ENCODE data around the gene PCDHGB6.
"Not testable (repeated sequence)": the region's sequence is repeated elsewhere in the genome, so short reads cannot be mapped to it uniquely, and the experiment has no call there.

PCDHGB6 gene

DNA sequence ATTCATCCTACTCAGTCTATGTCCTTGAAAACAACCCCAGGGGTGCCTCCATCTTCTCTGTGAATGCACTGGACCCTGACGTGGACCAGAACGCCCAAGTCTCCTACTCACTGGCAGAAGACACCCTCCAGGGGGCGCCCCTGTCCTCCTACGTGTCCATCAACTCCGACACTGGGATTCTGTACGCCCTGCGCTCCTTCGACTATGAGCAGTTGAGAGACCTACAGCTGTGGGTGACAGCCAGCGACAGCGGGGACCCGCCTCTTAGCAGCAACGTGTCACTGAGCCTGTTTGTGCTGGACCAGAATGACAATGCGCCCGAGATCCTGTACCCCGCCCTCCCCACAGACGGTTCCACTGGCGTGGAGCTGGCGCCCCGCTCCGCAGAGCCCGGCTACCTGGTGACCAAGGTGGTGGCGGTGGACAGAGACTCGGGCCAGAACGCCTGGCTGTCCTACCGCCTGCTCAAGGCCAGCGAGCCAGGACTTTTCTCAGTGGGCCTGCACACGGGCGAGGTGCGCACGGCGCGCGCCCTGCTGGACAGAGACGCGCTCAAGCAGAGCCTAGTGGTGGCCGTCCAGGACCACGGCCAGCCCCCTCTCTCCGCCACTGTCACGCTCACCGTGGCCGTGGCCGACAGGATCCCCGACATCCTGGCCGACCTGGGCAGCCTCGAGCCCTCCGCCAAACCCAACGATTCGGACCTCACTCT is 32.2 kb upstream of the PCDHGB6 start:
- H3K27me3 ChIP-seq (ENCODE audit: insufficient read depth, low read length, poor library complexity); H3K4ac ChIP-seq (ENCODE audit: low read depth, low read length); H3K4me1 ChIP-seq (ENCODE audit: control insufficient read depth, low read depth, low read length); H3K4me2 ChIP-seq (ENCODE audit: low read length); H3K56ac ChIP-seq (ENCODE audit: low read length); H3K27ac ChIP-seq (ENCODE audit: low read depth, low read length); H4K8ac ChIP-seq (ENCODE audit: low read depth, low read length); H3K18ac ChIP-seq (ENCODE audit: low read length); H4K5ac ChIP-seq (ENCODE audit: low read length); H2BK5ac ChIP-seq (ENCODE audit: low read length); H3K79me1 ChIP-seq (ENCODE audit: low read length); DNase-seq; H3K36me3 ChIP-seq (ENCODE audit: control insufficient read depth, insufficient read depth, low read length); H2BK120ac ChIP-seq (ENCODE audit: low read depth, low read length); H2AK5ac ChIP-seq (ENCODE audit: low read length); H3K79me2 ChIP-seq (ENCODE audit: control insufficient read depth, insufficient read depth, low read length); H2BK15ac ChIP-seq (replicated peaks; ENCODE audit: low read depth); H3K9ac ChIP-seq (ENCODE audit: low read length); H3K4me3 ChIP-seq (ENCODE audit: low read length); H3K23ac ChIP-seq (ENCODE audit: low read length): not testable (repeated sequence)
- WGBS (ENCODE audit: extremely low coverage, insufficient coverage, low lambda C conversion rate) = no CpG with 5 or more reads among the region's 48 CpGs

DNA sequence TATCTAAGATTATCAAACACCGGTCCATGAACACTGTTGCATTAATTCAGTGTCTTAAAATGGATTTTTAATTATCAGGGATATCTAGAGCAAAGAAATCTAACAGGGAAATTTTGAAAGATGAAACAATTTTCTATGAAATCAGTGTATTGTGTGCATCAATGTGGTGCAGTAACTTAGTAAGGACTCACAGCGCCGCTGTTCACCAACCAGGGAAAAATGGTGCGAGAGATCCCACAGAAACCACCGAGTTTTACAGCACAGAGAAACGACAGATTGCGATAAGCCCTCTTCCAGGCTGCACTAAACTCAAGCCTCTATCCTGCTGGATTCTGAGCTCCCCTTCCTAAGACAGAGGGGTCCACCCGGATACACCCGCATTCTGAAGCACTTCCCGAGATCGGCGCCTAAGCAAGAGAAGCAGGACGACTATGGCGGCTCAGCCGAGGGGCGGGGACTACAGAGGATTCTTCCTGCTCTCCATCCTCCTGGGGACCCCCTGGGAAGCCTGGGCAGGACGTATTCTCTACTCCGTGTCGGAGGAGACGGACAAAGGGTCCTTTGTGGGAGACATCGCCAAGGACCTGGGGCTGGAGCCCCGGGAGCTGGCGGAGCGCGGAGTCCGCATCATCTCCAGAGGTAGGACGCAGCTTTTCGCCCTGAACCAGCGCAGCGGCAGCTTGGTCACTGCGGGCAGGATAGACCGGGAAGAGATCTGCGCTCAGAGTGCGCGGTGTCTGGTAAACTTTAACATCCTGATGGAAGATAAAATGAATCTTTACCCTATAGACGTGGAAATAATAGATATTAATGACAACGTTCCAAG is 25.1 kb upstream of the PCDHGB6 start, which contains the start of gene PCDHGA7:
Gene PCDHGA7, plus strand, starts transcription at position 274 of the 826 bp plus-strand sequence. Its CDS starts 158 bp downstream, at position 432.
- H3K23ac ChIP-seq (ENCODE audit: low read length) = no peak within 1 kb of the TSS
- H3K9ac ChIP-seq (ENCODE audit: low read length) = no peak within 1 kb of the TSS
- H4K5ac ChIP-seq (ENCODE audit: low read length) = no peak within 1 kb of the TSS
- no peaks in the 10 kb centered on the region for H3K79me1 ChIP-seq (ENCODE audit: low read length)
- WGBS (ENCODE audit: extremely low coverage, insufficient coverage, low lambda C conversion rate) = no CpG with 5 or more reads among the region's 37 CpGs
- no peaks in the 10 kb centered on the region for H3K27me3 ChIP-seq (ENCODE audit: insufficient read depth, low read length, poor library complexity)
- no peak within 1 kb of the TSS for H2BK120ac ChIP-seq (ENCODE audit: low read depth, low read length)
- no peak within 1 kb of the TSS for H3K4me3 ChIP-seq (ENCODE audit: low read length)
- no peak within 1 kb of the TSS for H2BK5ac ChIP-seq (ENCODE audit: low read length)
- no peak within 1 kb of the TSS for H2AK5ac ChIP-seq (ENCODE audit: low read length)
- no peak for DNase-seq
- H3K4ac ChIP-seq (ENCODE audit: low read depth, low read length) = no peak within 1 kb of the TSS
- no peak within 1 kb of the TSS for H3K18ac ChIP-seq (ENCODE audit: low read length)
- H3K4me2 ChIP-seq (ENCODE audit: low read length) = no peak within 1 kb of the TSS
- no peaks in the 10 kb centered on the region for H3K4me1 ChIP-seq (ENCODE audit: control insufficient read depth, low read depth, low read length)
- no peak within 1 kb of the TSS for H4K8ac ChIP-seq (ENCODE audit: low read depth, low read length)
- no peak within 1 kb of the TSS for H2BK15ac ChIP-seq (replicated peaks; ENCODE audit: low read depth)
- H3K56ac ChIP-seq (ENCODE audit: low read length) = no peak within 1 kb of the TSS
- no peak within 1 kb of the TSS for H3K27ac ChIP-seq (ENCODE audit: low read depth, low read length)
- H3K36me3 ChIP-seq (ENCODE audit: control insufficient read depth, insufficient read depth, low read length) = no peaks in the 10 kb centered on the region
- H3K79me2 ChIP-seq (ENCODE audit: control insufficient read depth, insufficient read depth, low read length) = no peaks in the 10 kb centered on the region

DNA sequence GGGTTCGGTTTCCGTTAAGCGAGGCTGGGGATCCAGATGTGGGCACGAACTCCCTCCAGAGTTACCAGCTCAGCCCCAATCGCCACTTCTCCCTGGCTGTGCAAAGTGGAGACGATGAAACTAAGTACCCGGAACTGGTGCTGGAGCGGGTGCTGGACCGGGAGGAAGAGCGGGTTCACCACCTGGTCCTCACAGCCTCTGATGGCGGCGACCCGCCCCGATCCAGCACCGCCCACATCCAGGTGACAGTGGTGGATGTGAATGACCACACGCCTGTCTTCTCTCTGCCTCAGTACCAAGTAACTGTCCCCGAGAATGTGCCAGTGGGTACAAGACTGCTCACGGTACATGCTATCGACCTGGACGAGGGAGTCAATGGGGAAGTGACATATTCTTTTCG is 24.5 kb upstream of the PCDHGB6 start:
- H3K4me3 ChIP-seq (ENCODE audit: low read length) = no peak overlapping the region
- no peaks in the 10 kb centered on the region for H3K4me1 ChIP-seq (ENCODE audit: control insufficient read depth, low read depth, low read length)
- H2BK15ac ChIP-seq (replicated peaks; ENCODE audit: low read depth) = no peak overlapping the region
- no peaks in the 10 kb centered on the region for H3K27me3 ChIP-seq (ENCODE audit: insufficient read depth, low read length, poor library complexity)
- H3K56ac ChIP-seq (ENCODE audit: low read length) = no peak overlapping the region
- no peaks in the 10 kb centered on the region for H3K79me2 ChIP-seq (ENCODE audit: control insufficient read depth, insufficient read depth, low read length)
- H3K23ac ChIP-seq (ENCODE audit: low read length) = no peak overlapping the region
- H3K4me2 ChIP-seq (ENCODE audit: low read length) = no peak overlapping the region
- no peaks in the 10 kb centered on the region for H3K36me3 ChIP-seq (ENCODE audit: control insufficient read depth, insufficient read depth, low read length)
- H2AK5ac ChIP-seq (ENCODE audit: low read length) = no peak overlapping the region
- H3K4ac ChIP-seq (ENCODE audit: low read depth, low read length) = no peak overlapping the region
- H3K79me1 ChIP-seq (ENCODE audit: low read length) = no peaks in the 10 kb centered on the region
- H3K27ac ChIP-seq (ENCODE audit: low read depth, low read length) = no peak overlapping the region
- H4K8ac ChIP-seq (ENCODE audit: low read depth, low read length) = no peak overlapping the region
- no peak overlapping the region for H3K9ac ChIP-seq (ENCODE audit: low read length)
- H2BK5ac ChIP-seq (ENCODE audit: low read length) = no peak overlapping the region
- no peak overlapping the region for H4K5ac ChIP-seq (ENCODE audit: low read length)
- no peak overlapping the region for H3K18ac ChIP-seq (ENCODE audit: low read length)
- DNase-seq = no peak
- no peak overlapping the region for H2BK120ac ChIP-seq (ENCODE audit: low read depth, low read length)
- WGBS (ENCODE audit: extremely low coverage, insufficient coverage, low lambda C conversion rate) = no CpG with 5 or more reads among the region's 21 CpGs

DNA sequence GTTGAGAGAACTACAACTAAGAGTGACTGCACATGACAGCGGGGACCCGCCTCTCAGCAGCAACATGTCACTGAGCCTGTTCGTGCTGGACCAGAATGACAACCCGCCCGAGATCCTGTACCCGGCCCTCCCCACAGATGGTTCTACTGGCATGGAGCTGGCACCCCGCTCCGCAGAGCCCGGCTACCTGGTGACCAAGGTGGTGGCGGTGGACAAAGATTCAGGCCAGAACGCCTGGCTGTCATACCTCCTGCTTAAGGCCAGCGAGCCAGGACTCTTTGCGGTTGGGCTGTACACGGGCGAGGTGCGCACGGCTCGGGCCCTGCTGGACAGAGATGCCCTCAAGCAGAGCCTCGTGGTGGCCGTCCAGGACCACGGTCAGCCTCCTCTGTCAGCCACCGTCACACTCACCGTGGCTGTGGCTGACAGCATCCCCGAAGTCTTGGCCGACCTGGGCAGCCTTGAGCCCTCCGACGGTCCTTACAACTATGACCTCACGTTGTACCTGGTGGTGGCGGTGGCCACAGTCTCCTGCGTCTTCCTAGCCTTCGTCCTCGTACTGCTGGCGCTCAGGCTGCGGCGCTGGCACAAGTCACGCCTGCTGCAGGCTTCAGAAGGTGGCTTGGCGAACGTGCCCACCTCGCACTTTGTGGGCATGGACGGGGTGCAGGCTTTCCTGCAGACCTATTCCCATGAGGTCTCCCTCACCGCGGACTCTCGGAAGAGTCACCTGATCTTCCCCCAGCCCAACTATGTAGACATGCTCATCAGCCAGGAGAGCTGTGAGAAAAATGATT is 23.2 kb upstream of the PCDHGB6 start:
- DNase-seq = no peak
- no CpG with 5 or more reads among the region's 43 CpGs for WGBS (ENCODE audit: extremely low coverage, insufficient coverage, low lambda C conversion rate)

DNA sequence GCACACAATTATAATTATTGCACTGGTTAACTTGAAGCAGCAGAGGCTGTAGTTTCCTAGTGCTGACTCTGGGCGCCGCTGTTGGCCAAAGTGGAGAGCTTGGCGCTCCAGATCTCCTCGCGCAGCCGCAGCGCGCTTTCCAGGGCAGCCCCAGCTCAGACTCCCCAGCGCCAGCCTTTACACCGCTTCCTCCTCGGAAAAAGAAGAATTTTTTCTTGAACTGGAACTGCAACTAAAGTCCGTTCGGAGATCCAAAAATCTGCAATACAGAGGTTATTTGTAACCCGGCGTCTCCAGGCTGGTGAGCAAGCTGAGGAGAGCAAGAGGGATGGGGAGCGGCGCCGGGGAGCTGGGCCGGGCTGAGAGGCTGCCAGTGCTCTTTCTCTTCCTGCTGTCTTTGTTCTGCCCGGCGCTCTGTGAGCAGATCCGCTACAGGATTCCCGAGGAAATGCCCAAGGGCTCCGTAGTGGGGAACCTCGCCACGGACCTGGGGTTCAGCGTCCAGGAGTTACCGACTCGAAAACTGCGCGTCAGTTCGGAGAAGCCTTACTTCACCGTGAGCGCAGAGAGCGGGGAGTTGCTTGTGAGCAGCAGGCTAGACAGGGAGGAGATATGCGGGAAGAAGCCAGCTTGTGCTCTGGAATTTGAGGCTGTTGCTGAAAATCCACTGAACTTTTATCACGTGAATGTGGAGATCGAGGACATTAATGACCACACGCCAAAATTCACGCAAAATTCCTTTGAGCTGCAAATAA is 20.1 kb upstream of the PCDHGB6 start, which contains the start of gene PCDHGB4:
Gene PCDHGB4, plus strand, starts transcription at position 142 of the 755 bp plus-strand sequence. Its CDS starts 187 bp downstream, at position 329.
- H3K56ac ChIP-seq (ENCODE audit: low read length); H3K27ac ChIP-seq (ENCODE audit: low read depth, low read length); H3K4me1 ChIP-seq (ENCODE audit: control insufficient read depth, low read depth, low read length); H3K18ac ChIP-seq (ENCODE audit: low read length); H3K36me3 ChIP-seq (ENCODE audit: control insufficient read depth, insufficient read depth, low read length); H2BK5ac ChIP-seq (ENCODE audit: low read length); H3K27me3 ChIP-seq (ENCODE audit: insufficient read depth, low read length, poor library complexity); H2AK5ac ChIP-seq (ENCODE audit: low read length); H2BK120ac ChIP-seq (ENCODE audit: low read depth, low read length); H3K79me1 ChIP-seq (ENCODE audit: low read length); H3K9ac ChIP-seq (ENCODE audit: low read length); H3K4me3 ChIP-seq (ENCODE audit: low read length); H2BK15ac ChIP-seq (replicated peaks; ENCODE audit: low read depth); H4K5ac ChIP-seq (ENCODE audit: low read length); H3K4me2 ChIP-seq (ENCODE audit: low read length); H3K79me2 ChIP-seq (ENCODE audit: control insufficient read depth, insufficient read depth, low read length); H4K8ac ChIP-seq (ENCODE audit: low read depth, low read length); H3K23ac ChIP-seq (ENCODE audit: low read length); H3K4ac ChIP-seq (ENCODE audit: low read depth, low read length): not testable (repeated sequence)
- peak; percentile 65 for DNase-seq
- no CpG with 5 or more reads among the region's 40 CpGs for WGBS (ENCODE audit: extremely low coverage, insufficient coverage, low lambda C conversion rate)

More for the DNA sequence above, 23.2 kb upstream of the PCDHGB6 start:
- H4K8ac ChIP-seq (ENCODE audit: low read depth, low read length) = no peak overlapping the region
- no peak overlapping the region for H3K27ac ChIP-seq (ENCODE audit: low read depth, low read length)
- no peak overlapping the region for H2BK15ac ChIP-seq (replicated peaks; ENCODE audit: low read depth)
- no peaks in the 10 kb centered on the region for H3K79me2 ChIP-seq (ENCODE audit: control insufficient read depth, insufficient read depth, low read length)
- H3K4me2 ChIP-seq (ENCODE audit: low read length) = no peak overlapping the region
- no peak overlapping the region for H2BK5ac ChIP-seq (ENCODE audit: low read length)
- H3K4ac ChIP-seq (ENCODE audit: low read depth, low read length) = no peak overlapping the region
- H3K18ac ChIP-seq (ENCODE audit: low read length) = no peak overlapping the region
- no peak overlapping the region for H3K4me3 ChIP-seq (ENCODE audit: low read length)
- no peaks in the 10 kb centered on the region for H3K36me3 ChIP-seq (ENCODE audit: control insufficient read depth, insufficient read depth, low read length)
- H3K4me1 ChIP-seq (ENCODE audit: control insufficient read depth, low read depth, low read length) = no peaks in the 10 kb centered on the region
- no peak overlapping the region for H3K56ac ChIP-seq (ENCODE audit: low read length)
- no peak overlapping the region for H4K5ac ChIP-seq (ENCODE audit: low read length)
- no peak overlapping the region for H3K23ac ChIP-seq (ENCODE audit: low read length)
- no peak overlapping the region for H3K9ac ChIP-seq (ENCODE audit: low read length)
- no peak overlapping the region for H2AK5ac ChIP-seq (ENCODE audit: low read length)
- H3K27me3 ChIP-seq (ENCODE audit: insufficient read depth, low read length, poor library complexity) = no peaks in the 10 kb centered on the region
- H2BK120ac ChIP-seq (ENCODE audit: low read depth, low read length) = no peak overlapping the region
- H3K79me1 ChIP-seq (ENCODE audit: low read length) = no peaks in the 10 kb centered on the region

Measured in mesendoderm (in vitro differentiated cells).